Trophoblast cell (in vitro differentiated cells and primary cell): ENCODE data around the gene NPAS1.

ENCODE experiments used
- DNase-seq, 2 donors: peaks; one replicate each; pipeline ENCODE4 v3.0.0-alpha.2; 2016
- H2AFZ ChIP-seq: 2 replicates; pipeline ENCODE4 v1.6.1; 2013; ENCODE audit warnings: low read length, moderate library complexity, mild to moderate bottlenecking; ENCODE audit not compliant: insufficient read depth, poor library complexity
- H2AK5ac ChIP-seq: 2 replicates; pipeline ENCODE4 v1.6.1; 2013; ENCODE audit warnings: mild to moderate bottlenecking, low read length
- H2BK120ac ChIP-seq: 2 replicates; pipeline ENCODE4 v1.6.1; 2013; ENCODE audit warnings: low read length, mild to moderate bottlenecking, moderate library complexity; ENCODE audit not compliant: insufficient read depth, poor library complexity
- H2BK12ac ChIP-seq: 2 replicates; pipeline ENCODE4 v1.6.1; 2013; ENCODE audit warnings: mild to moderate bottlenecking, low read length, moderate library complexity
- H2BK5ac ChIP-seq: 2 replicates; pipeline ENCODE4 v1.6.1; 2013; ENCODE audit warnings: low read length, low read depth, moderate library complexity, mild to moderate bottlenecking; ENCODE audit not compliant: poor library complexity
- H3K14ac ChIP-seq: 2 replicates; pipeline ENCODE4 v1.6.1; 2013; ENCODE audit warnings: mild to moderate bottlenecking, low read length
- H3K18ac ChIP-seq: 2 replicates; pipeline ENCODE4 v1.6.1; 2013; ENCODE audit warnings: mild to moderate bottlenecking, low read length
- H3K23ac ChIP-seq: 2 replicates; pipeline ENCODE4 v1.6.1; 2013; ENCODE audit warnings: low read length
- H3K27ac ChIP-seq: 2 replicates; pipeline ENCODE4 v1.5.1; 2013; ENCODE audit warnings: low read depth, mild to moderate bottlenecking, inconsistent platforms, low read length, moderate library complexity
- H3K27me3 ChIP-seq: 2 replicates; pipeline ENCODE4 v1.6.1; 2013; ENCODE audit warnings: inconsistent platforms, mild to moderate bottlenecking, low read length, moderate library complexity; ENCODE audit not compliant: insufficient read depth
- H3K36me3 ChIP-seq, 2 experiments: 1 replicate in 1 of 2; 2 replicates in 1 of 2; pipeline ENCODE4 v1.6.1; 2013; ENCODE audit warnings: low read length in 2 of 2, mild to moderate bottlenecking in 2 of 2, moderate library complexity in 1 of 2; ENCODE audit not compliant: insufficient read depth in 2 of 2, control insufficient read depth in 1 of 2
- H3K4ac ChIP-seq: 2 replicates; pipeline ENCODE4 v1.6.1; 2013; ENCODE audit warnings: low read depth, mild to moderate bottlenecking, low read length, moderate library complexity
- H3K4me1 ChIP-seq, 2 experiments: 1 replicate in 1 of 2; 2 replicates in 1 of 2; pipeline ENCODE4 v1.6.1; 2013; ENCODE audit warnings: low read length in 2 of 2, mild to moderate bottlenecking in 2 of 2, moderate library complexity in 1 of 2; ENCODE audit not compliant: insufficient read depth in 2 of 2, control insufficient read depth in 1 of 2
- H3K4me2 ChIP-seq: 2 replicates; pipeline ENCODE4 v1.6.1; 2013; ENCODE audit warnings: inconsistent platforms, mild to moderate bottlenecking, low read length, moderate library complexity
- H3K4me3 ChIP-seq: 2 replicates; pipeline ENCODE4 v1.5.1; 2013; ENCODE audit warnings: mild to moderate bottlenecking, low read depth, low read length, inconsistent platforms
- H3K79me1 ChIP-seq: one replicate; pipeline ENCODE4 v1.6.1; 2013; ENCODE audit warnings: low read length
- H3K79me2 ChIP-seq: 2 replicates; pipeline ENCODE4 v1.6.1; 2013; ENCODE audit warnings: low read length, mild to moderate bottlenecking; ENCODE audit not compliant: control insufficient read depth, insufficient read depth, poor library complexity
- H3K9ac ChIP-seq: 2 replicates; pipeline ENCODE4 v1.6.1; 2013; ENCODE audit warnings: mild to moderate bottlenecking, low read length
- H3K9me3 ChIP-seq: 2 replicates; pipeline ENCODE4 v1.6.1; 2013; ENCODE audit warnings: low read depth, mild to moderate bottlenecking, control low read depth, inconsistent platforms, low read length; ENCODE audit not compliant: insufficient read depth
- H4K12ac ChIP-seq: 2 replicates; pipeline ENCODE4 v1.6.1; 2013; ENCODE audit warnings: low read depth, mild to moderate bottlenecking, low read length, moderate library complexity
- H4K8ac ChIP-seq: 2 replicates; pipeline ENCODE4 v1.6.1; 2013; ENCODE audit warnings: low read depth, mild to moderate bottlenecking, low read length, moderate library complexity
- H4K91ac ChIP-seq: one replicate; pipeline ENCODE4 v1.6.1; 2013; ENCODE audit warnings: low read depth, mild to moderate bottlenecking, low read length, moderate library complexity
- WGBS: extraction: QIAGEN DNeasy Blood & Tissue Kit; methylation state at CpG from one replicate; pipeline ENCODE4 v1.1.7; 2013; ENCODE audit warnings: missing lambda C conversion rate; ENCODE audit not compliant: insufficient read length, insufficient coverage; ENCODE audit errors: extremely low coverage; 5-methylcytosine and 5-hydroxymethylcytosine counted together

The NPAS1 gene

DNA sequence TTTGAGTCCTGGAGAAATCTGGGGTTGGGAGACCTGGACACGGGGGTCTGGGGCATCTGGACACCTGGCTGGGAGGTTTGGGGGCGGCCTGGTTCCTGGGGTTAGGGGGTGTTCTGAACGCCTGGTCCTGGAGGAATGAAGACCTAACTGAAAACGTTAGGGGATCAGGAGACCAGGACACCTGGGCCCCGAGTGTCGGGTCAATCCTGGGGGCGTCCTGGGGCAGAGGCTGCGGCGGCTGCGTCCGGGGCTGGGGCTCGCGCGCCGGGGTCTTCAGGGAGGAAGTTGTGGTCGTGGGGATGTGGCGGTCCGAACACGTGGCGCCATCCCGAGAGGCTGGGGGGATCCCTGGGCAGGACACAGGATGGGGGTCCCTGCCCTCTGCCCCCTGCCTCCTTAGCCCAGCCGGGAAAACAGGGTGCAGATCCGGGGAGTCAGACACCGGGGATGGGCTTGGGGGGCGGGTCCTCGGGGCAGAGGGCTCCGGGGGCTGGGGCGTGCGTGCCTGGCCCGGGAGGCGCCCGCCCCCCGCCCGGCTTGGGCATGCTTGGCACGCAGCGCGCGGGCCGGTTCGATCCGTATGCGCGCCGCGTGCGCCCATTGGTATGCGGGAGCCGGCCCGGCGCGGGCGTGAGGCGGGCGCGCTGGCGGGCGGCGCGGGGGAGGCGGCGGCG lies 632 bp downstream of the NPAS1 start:
- Histone ChIP-seq H4K91ac (no peak overlapping the region), H3K4me1 (peaks cover 5 to 15% of the 10 kb centered on the region in 2 experiments), H4K8ac (no peak overlapping the region), H3K27me3 (peaks cover 46% of the 10 kb centered on the region), H2AK5ac (no peak overlapping the region), H2BK120ac (peak overlapping the region; percentile 30), H3K79me2 (no peaks in the 10 kb centered on the region), H3K18ac (no peak overlapping the region), H3K4me3 (peak overlapping the region; percentile 36), H2BK5ac (no peak overlapping the region), H2AFZ (peak overlapping the region; percentile 13), H3K23ac (no peak overlapping the region), H3K79me1 (no peaks in the 10 kb centered on the region), H3K27ac (no peak overlapping the region), H3K4ac (no peak overlapping the region), H4K12ac (no peak overlapping the region), H3K14ac (no peak overlapping the region), H3K36me3 (no peaks in the 10 kb centered on the region), H3K4me2 (peak overlapping the region; percentile 75), H3K9me3 (no peaks in the 10 kb centered on the region), H2BK12ac (no peak overlapping the region), H3K9ac (no peak overlapping the region)
- DNase-seq: no peak
- WGBS: no CpG with 5 or more reads among the region's 62 CpGs

DNA sequence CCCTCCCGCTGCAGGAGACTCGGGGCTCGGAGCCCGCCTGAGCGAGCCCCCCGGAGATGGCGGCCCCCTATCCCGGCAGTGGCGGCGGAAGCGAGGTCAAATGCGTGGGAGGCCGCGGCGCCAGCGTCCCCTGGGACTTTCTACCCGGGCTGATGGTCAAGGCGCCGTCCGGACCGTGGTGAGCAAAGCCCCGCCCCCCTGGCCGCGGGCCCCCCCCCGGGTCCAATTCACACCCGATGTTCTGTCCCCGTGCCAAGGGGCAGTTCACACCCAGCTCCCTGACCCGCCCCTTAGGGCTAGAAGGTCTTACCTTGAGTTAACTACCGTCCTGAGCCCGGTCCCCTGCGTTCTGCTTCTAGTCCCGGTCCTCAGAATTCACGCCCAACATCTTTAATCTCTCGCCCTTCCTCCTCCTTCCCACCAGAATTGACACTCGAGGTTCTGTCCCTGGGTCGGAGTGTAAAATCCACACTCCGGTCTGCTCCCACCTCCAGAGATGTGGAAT lies 1.4 kb downstream of the NPAS1 start:
- H3K27me3 ChIP-seq: peaks cover 46% of the 10 kb centered on the region
- no CpG with 5 or more reads among the region's 37 CpGs for WGBS
- H2AK5ac ChIP-seq: no peak overlapping the region
- no peak overlapping the region for H3K18ac ChIP-seq
- peaks cover 5 to 15% of the 10 kb centered on the region in 2 experiments for H3K4me1 ChIP-seq
- no peaks in the 10 kb centered on the region for H3K9me3 ChIP-seq
- H2AFZ ChIP-seq: no peak overlapping the region
- no peaks in the 10 kb centered on the region for H3K36me3 ChIP-seq
- H3K4me3 ChIP-seq: peak overlapping the region; percentile 51
- H2BK5ac ChIP-seq: no peak overlapping the region
- H3K23ac ChIP-seq: no peak overlapping the region
- H4K8ac ChIP-seq: no peak overlapping the region
- H3K79me2 ChIP-seq: no peaks in the 10 kb centered on the region
- no peaks in the 10 kb centered on the region for H3K79me1 ChIP-seq
- no peak overlapping the region for H3K27ac ChIP-seq
- H4K91ac ChIP-seq: no peak overlapping the region
- H3K4ac ChIP-seq: no peak overlapping the region
- no peak overlapping the region for H2BK12ac ChIP-seq
- peak in 1 of 2 donors; percentile 7 for DNase-seq
- H3K9ac ChIP-seq: no peak overlapping the region
- H2BK120ac ChIP-seq: no peak overlapping the region
- H4K12ac ChIP-seq: no peak overlapping the region
- peak overlapping the region; percentile 75 for H3K4me2 ChIP-seq
- H3K14ac ChIP-seq: no peak overlapping the region

DNA sequence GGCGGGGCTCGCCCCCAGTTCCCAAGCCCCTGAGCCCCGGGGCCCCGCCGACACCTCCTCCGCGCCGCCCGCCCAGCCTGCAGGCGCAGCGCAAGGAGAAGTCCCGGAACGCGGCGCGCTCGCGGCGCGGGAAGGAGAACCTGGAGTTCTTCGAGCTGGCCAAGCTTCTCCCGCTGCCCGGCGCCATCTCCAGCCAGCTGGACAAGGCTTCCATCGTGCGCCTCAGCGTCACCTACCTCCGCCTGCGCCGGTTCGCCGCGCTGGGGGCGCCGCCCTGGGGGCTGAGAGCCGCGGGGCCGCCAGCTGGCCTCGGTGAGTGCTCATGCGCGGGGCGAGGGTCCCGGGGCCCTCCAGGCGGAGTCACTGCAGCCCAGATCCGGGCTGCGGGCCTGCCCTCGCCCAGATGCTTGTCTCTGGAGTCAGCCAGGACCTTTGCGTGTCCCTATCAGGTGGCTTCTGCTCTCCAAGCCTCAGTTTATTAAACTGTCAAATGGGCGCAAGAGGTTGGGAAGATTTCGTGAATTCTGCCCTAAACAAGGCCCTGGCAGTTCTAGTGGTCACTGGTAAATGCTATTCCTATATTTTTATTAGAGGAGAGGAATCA lies 2.0 kb downstream of the NPAS1 start:
- Histone ChIP-seq H3K36me3 (no peaks in the 10 kb centered on the region), H3K4me1 (peaks cover 5 to 15% of the 10 kb centered on the region in 2 experiments)
- no CpG with 5 or more reads among the region's 50 CpGs for WGBS

DNA sequence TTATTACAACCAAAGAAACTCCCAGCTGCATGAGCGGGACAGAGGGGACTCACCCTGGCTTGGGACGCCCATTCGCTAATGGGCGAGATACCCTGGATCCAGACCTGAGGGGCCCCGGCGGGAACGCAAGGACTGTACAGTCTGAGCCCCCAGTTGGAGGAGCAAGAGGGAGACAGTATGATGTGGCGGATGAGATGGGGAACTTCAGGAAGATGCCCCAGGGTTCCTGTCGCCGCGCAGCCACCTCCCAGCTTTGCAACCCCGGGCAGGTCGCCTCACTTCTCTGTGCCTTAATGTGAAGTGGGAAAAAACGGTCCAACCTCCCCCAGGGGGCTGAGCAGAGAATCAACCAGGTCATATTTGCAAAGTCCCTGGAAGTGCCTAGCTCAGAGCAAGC lies 2.5 kb downstream of the NPAS1 start:
- no peaks in the 10 kb centered on the region for H3K79me2 ChIP-seq
- no peak overlapping the region for H3K4me3 ChIP-seq
- no peaks in the 10 kb centered on the region for H3K79me1 ChIP-seq
- H2BK12ac ChIP-seq: no peak overlapping the region
- no peak for DNase-seq
- H3K23ac ChIP-seq: no peak overlapping the region
- no peaks in the 10 kb centered on the region for H3K36me3 ChIP-seq
- peaks cover 46% of the 10 kb centered on the region for H3K27me3 ChIP-seq
- no peak overlapping the region for H4K91ac ChIP-seq
- no peak overlapping the region for H3K9ac ChIP-seq
- peaks cover 3% of the 10 kb centered on the region for H3K9me3 ChIP-seq
- H4K12ac ChIP-seq: no peak overlapping the region
- H2AK5ac ChIP-seq: no peak overlapping the region
- H3K4ac ChIP-seq: no peak overlapping the region
- H3K27ac ChIP-seq: no peak overlapping the region
- no peak overlapping the region for H3K14ac ChIP-seq
- no peak overlapping the region for H2AFZ ChIP-seq
- no peak overlapping the region for H2BK5ac ChIP-seq
- H3K4me2 ChIP-seq: no peak overlapping the region
- no CpG with 5 or more reads among the region's 14 CpGs for WGBS
- no peak overlapping the region for H4K8ac ChIP-seq
- no peak overlapping the region for H3K18ac ChIP-seq
- peaks cover 5 to 15% of the 10 kb centered on the region in 2 experiments for H3K4me1 ChIP-seq
- no peak overlapping the region for H2BK120ac ChIP-seq

More for the DNA sequence above, 2.0 kb downstream of the NPAS1 start:
- no peak overlapping the region for H2BK12ac ChIP-seq
- H3K14ac ChIP-seq: no peak overlapping the region
- no peak overlapping the region for H4K8ac ChIP-seq
- no peak overlapping the region for H4K12ac ChIP-seq
- H3K9me3 ChIP-seq: peaks cover 3% of the 10 kb centered on the region
- no peak overlapping the region for H2AK5ac ChIP-seq
- H3K4me3 ChIP-seq: no peak overlapping the region
- no peaks in the 10 kb centered on the region for H3K79me1 ChIP-seq
- H3K79me2 ChIP-seq: no peaks in the 10 kb centered on the region
- DNase-seq: peak; percentile 12 to 47
- H2BK5ac ChIP-seq: no peak overlapping the region
- no peak overlapping the region for H2BK120ac ChIP-seq
- peak overlapping the region; percentile 75 for H3K4me2 ChIP-seq
- no peak overlapping the region for H3K4ac ChIP-seq
- no peak overlapping the region for H3K18ac ChIP-seq
- H3K23ac ChIP-seq: no peak overlapping the region
- peaks cover 46% of the 10 kb centered on the region for H3K27me3 ChIP-seq
- no peak overlapping the region for H3K9ac ChIP-seq
- H2AFZ ChIP-seq: no peak overlapping the region
- H4K91ac ChIP-seq: no peak overlapping the region
- H3K27ac ChIP-seq: no peak overlapping the region
